8988T (cell line): ENCODE results near the gene PPIP5K2.

Source experiments
- DNase-seq: peaks from one replicate; pipeline ENCODE4 v3.0.0; 2011

The PPIP5K2 gene

DNA sequence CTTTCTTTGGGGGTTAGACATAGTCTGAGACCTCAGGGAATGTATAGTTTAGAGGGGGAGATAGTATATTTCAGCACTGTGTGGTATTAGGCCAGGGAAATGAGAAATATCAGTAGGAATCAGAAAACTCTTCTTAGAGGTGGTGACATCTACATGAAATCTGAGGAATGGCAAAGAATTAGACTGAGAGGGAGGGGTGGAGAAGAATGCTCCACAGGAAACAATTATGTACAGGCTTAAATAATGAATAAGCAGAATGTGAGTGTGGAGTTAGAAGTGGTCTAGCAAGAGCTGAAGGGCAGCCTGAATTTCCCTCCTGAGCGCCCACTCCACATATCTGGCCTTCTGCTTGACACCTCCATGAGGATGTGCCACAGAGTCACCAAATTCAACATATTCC, 134.8 kb downstream of the PPIP5K2 start:
- no peak for DNase-seq

DNA sequence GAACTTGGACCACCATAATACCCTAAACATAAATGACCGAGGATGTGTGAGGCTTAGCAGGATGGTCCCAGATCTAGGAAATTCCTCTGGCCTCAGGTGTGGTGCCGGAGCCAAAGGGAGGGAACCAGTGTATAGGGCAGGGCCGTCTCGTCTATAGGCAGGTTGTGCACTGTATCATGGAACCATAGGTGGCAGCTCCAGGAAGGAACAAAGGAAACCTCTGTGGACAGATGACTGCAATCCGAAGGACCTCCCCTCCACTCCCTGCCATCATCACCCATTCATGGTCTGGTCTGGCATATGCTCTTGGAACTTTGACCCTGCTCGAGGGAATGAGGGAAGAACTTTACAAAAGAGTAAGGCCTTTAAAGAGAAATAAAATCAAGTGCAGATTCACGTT, 135.6 kb downstream of the PPIP5K2 start:
- DNase-seq = no peak

DNA sequence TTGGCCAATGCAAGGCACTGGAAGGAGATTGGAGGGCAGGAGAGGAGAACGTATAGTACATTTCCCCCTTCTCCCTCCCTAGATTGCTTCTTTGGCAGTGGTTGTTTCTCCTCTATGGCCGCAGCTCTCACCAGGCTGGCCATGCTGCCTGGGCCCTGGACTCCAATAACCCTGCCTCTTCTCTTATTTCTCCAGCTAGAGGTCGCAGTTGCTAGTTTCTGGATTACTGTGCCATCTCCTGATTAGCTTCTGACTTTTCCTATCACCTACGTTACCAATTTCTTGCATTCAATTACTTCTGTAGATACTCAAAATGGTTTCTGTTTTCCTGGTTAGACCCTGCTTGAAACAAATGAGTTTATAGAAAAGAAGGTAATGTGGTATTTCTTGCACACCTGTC, 136.1 kb downstream of the PPIP5K2 start:
- DNase-seq = no peak

- DNase-seq = peak; percentile 60
Observed at GRCh38 chr5:103258368-103258956, 138.4 kb downstream of the PPIP5K2 start, which contains the start of gene MACIR. TSS of gene MACIR (plus strand) at chr5:103258763. CDS start at chr5:103275920, 17,157 bp downstream.

DNA sequence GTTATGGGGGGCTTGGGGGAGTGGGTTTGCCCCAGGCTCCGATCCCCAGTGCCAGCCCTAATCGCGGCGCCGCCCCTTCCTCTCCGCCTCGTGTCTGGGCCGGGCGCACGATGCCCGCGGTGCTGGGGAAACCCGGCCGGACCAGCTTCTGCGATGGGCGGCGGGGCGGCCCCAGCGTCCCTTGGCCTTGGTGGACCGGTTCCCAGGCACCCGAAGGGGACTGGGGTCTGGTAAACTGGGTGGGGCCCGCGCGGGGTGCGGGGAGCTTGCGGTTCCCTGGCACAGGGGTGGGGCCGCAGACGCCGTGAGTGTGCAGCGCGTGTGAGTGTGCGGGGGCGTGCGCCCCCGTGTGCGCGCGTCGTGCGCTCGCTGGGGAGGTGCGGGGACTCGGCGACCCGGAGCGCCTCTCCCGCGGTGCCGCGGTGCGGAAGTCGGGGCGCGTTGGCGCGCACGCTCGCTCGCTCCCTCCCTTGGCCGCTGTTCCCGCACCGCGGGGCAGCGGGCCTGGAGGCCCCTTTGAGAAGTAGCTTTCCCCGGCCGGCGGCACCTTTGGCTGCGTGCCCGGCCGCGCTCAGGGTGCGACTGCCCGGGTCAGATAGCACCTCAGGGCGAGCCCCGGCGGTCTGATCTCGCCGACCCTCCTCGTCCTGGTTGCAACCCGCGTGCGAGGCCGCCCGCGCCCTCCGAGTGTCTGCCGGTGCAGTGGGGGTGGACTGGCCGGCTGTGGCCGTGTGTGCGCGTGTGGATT, 139.0 kb downstream of the PPIP5K2 start:
- peak; percentile 21 for DNase-seq

DNA sequence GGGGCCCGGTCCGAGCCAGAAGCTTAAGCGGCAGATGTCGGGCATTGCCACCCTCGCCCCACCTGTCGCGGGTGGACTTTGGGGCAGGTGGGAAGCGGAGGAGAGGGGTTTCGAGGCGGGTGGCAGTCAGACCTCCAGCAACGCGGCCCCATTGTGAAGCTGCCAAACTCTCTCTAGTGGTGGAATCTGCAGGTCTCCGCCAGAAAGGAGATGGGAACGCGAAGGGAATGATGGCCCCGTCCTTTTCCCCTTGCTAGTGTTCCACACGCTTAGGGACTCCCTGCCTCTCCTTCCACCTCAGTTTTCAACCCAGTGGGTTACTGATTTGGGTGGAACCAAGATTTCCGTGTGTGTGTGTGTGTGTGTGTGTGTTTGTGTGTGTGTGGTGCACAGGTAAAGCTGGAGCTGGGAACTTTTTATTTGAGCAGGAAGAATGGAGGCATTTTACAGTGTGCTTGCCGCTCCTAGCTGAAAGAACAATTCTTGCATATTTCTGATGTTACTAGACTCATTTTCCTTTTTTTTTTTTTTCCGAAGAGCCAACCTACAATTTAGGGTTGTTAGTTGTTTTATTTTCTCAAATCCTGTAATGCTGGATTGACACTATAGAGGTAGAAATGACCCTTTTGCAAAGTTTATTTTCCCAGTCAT, 139.7 kb downstream of the PPIP5K2 start:
- DNase-seq = peak; percentile 13

DNA sequence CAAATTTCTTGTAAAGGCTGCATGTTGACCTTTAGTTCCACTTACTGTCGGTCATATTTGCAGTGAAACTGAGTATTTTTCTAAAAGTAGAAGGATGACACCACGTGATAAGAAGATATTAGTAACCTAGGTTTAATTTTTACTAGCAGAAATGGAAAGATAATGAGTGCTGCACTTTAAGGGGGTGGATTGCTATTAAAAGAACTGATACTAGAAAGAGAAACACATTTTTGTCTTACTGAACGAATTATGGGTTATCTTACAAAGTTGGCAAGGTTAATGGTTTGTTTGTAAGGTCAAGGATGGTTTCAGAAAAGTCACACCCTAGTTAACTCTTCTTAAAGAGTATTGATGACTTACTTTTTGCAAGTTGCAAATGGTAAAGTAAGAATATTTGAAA, 140.8 kb downstream of the PPIP5K2 start:
- no peak for DNase-seq
